K562 (cell line): ENCODE results near the gene PLD5. TPM values are rescaled to one million over a fixed set of nuclear protein-coding genes. Genes with fewer than 3 reads are reported as not detected.

ENCODE experiments used
- ATAC-seq: fragments of 200-7000 bp; cut with Tn5 transposase; 3 replicates; pipeline ENCODE4 v1.9.1; 2020; ENCODE audit warnings: moderate library complexity
- BruUV-seq: library from RNA; stranded (reverse); fragments of 400-500 nt; replicated peaks from 2 replicates; lab custom pipeline; 2021; lab: Mats Ljungman, UMichigan
- CTCF ChIA-PET: fragments of 300-600 bp; formaldehyde crosslinking; extraction: SDS; loops from one replicate; lab custom pipeline; 2021; ENCODE audit warnings: low intra/inter-chr PET ratio; lab: Yijun Ruan, JAX
- POLR2A ChIA-PET: fragments of 300-600, 350-650 bp; sonication (Branson Sonifier 250); formaldehyde crosslinking; extraction: SDS; loops from one replicate; lab custom pipeline; 2021; ENCODE audit warnings: antibody characterized with exemption, inconsistent platforms; lab: Yijun Ruan, JAX
- DNase-seq, 4 experiments: peaks; one replicate each; pipeline versions ENCODE4 v3.0.0 to v3.0.0-alpha.2; 2011 to 2018; ENCODE audit warnings: low spot score in 3 of 4, mixed read lengths in 3 of 4; ENCODE audit errors: extremely low read depth in 1 of 4
- FAIRE-seq: peaks from 2 replicates; lab custom pipeline; 2011; peaks lifted over from hg19 to GRCh38; lab: Jason Lieb, UNC
- H2AFZ ChIP-seq: 2 replicates; pipeline ENCODE4 v1.6.0; 2011; ENCODE audit warnings: low read depth, low read length, control low read depth, inconsistent platforms
- H3K27ac ChIP-seq: fragments of 200-600 bp; 3 replicates; pipeline ENCODE4 v1.8.0; 2011; ENCODE audit warnings: low read depth, mild to moderate bottlenecking, control low read depth, inconsistent platforms, low read length, moderate library complexity, mixed read lengths; ENCODE audit errors: extremely low read depth
- H3K27me3 ChIP-seq, 2 experiments: fragments of 300-600 bp in 1 of 2; 2 replicates in 1 of 2; 3 replicates in 1 of 2; pipeline versions ENCODE4 v1.6.0 to v1.8.0; 2011; ENCODE audit warnings: inconsistent platforms in 2 of 2, low read length in 2 of 2, mild to moderate bottlenecking in 1 of 2, mixed read lengths in 1 of 2, moderate library complexity in 1 of 2; ENCODE audit not compliant: control insufficient read depth in 2 of 2, insufficient read depth in 2 of 2
- H3K36me3 ChIP-seq: fragments of 300-600 bp; 3 replicates; pipeline ENCODE4 v1.8.0; 2011; ENCODE audit warnings: mild to moderate bottlenecking, low read length, inconsistent platforms; ENCODE audit not compliant: control insufficient read depth, insufficient read depth
- H3K4me1 ChIP-seq, 2 experiments: fragments of 200-600 bp in 1 of 2; replicated peaks in 1 of 2; 2 replicates in 1 of 2; 3 replicates in 1 of 2; pipeline versions ENCODE4 v1.5.1 to v1.8.0; 2011; ENCODE audit warnings: inconsistent platforms in 2 of 2, low read length in 2 of 2, mild to moderate bottlenecking in 1 of 2, mixed read lengths in 1 of 2, moderate library complexity in 1 of 2; ENCODE audit not compliant: control insufficient read depth in 2 of 2, insufficient read depth in 2 of 2
- H3K4me2 ChIP-seq: 2 replicates; pipeline ENCODE4 v1.6.1; 2011; ENCODE audit warnings: low read length, control low read depth, inconsistent platforms, mixed read lengths; ENCODE audit not compliant: insufficient read depth
- H3K4me3 ChIP-seq: fragments of 200-600 bp; sonication (generic), shearing (Covaris generic); 2 replicates; pipeline ENCODE4 v1.5.1; 2016; ENCODE audit warnings: control low read depth, inconsistent platforms
- H3K79me2 ChIP-seq: fragments of 200-600 bp; 3 replicates; pipeline ENCODE4 v1.8.0; 2011; ENCODE audit warnings: low read length, inconsistent platforms; ENCODE audit not compliant: control insufficient read depth, insufficient read depth
- H3K9ac ChIP-seq, 2 experiments: 2 replicates each; pipeline versions ENCODE4 v1.6.0 to v1.6.1; 2011; ENCODE audit warnings: low read depth in 2 of 2, low read length in 2 of 2, control low read depth in 1 of 2, inconsistent platforms in 1 of 2, mild to moderate bottlenecking in 1 of 2, mixed read lengths in 1 of 2; ENCODE audit not compliant: insufficient read depth in 1 of 2
- H3K9me1 ChIP-seq: one replicate; pipeline ENCODE4 v1.6.0; 2011; ENCODE audit warnings: inconsistent platforms, mild to moderate bottlenecking, low read length, moderate library complexity; ENCODE audit not compliant: control insufficient read depth, insufficient read depth
- H3K9me3 ChIP-seq: replicated peaks from 2 replicates; pipeline ENCODE4 v1.5.1; 2011; ENCODE audit warnings: low read depth, low read length, inconsistent platforms; ENCODE audit not compliant: control insufficient read depth, insufficient read depth
- H4K20me1 ChIP-seq: replicated peaks from 2 replicates; pipeline ENCODE4 v1.6.1; 2011; ENCODE audit warnings: low read length, inconsistent platforms, mixed read lengths; ENCODE audit not compliant: control insufficient read depth, insufficient read depth
- EP400 ChIP-seq: fragments of 450-650 bp; IDR thresholded peaks from 2 replicates; pipeline ENCODE4 v1.6.1; 2017; ENCODE audit warnings: antibody characterized with exemption, mild to moderate bottlenecking, moderate library complexity
- KLF16 ChIP-seq: IDR thresholded peaks from 2 replicates; pipeline ENCODE4 v1.6.1; 2016; ENCODE audit warnings: antibody characterized with exemption
- MEF2D ChIP-seq: conservative IDR thresholded peaks from 2 replicates; pipeline ENCODE4 v1.6.1; 2016; ENCODE audit warnings: low read depth, missing genetic modification characterization, missing compliant biosample characterization
- ZFP91 ChIP-seq: sonication (generic); formaldehyde crosslinking; IDR thresholded peaks from 2 replicates; pipeline ENCODE4 v1.8.0; 2022; ENCODE audit warnings: mild to moderate bottlenecking, missing genetic modification reagents
- WGBS: fragments of 100-300 bp; shearing (Covaris generic); methylation state at CpG from one replicate; pipeline ENCODE4 v1.1.6; 2016; ENCODE audit warnings: low coverage, mixed read lengths; ENCODE audit not compliant: insufficient coverage; ENCODE audit errors: missing lambda C conversion rate; 5-methylcytosine and 5-hydroxymethylcytosine counted together
- in situ Hi-C: fragments of 300-500 bp; cut with MboI; formaldehyde crosslinking; loops from 4 replicates; pipeline ENCODE4 v1.15.0; 2018; ENCODE audit warnings: inconsistent platforms, mixed read lengths
- intact Hi-C: fragments of 100-400 bp; cut with micrococcal nuclease; formaldehyde crosslinking; loops from 2 replicates; pipeline ENCODE4 v1.14.2; 2022
- polyA plus RNA-seq, 8 experiments: library from polyadenylated mRNA; depleted of rRNA in 4 of 8; stranded (reverse) in 5 of 8; unstranded in 3 of 8; fragments of >200 nt; fragmentation: Nextera tagmentation in 2 of 8; fragmentation: Illumina TruSeq in 1 of 8; extraction: Ambion mirVana in 2 of 8; extraction: Trizol in 1 of 8; gene quantifications; 2 replicates each; pipeline versions ENCODE4 v1.2.1 to v1.2.3, GENCODE V29; 2011 to 2014; ENCODE audit warnings: inconsistent platforms in 1 of 8, missing spikeins in 1 of 8
- total RNA-seq, 7 experiments: library from RNA; depleted of rRNA in 6 of 7; stranded (reverse); fragments of >200 nt in 6 of 7; fragmentation: Illumina TruSeq in 2 of 7; extraction: Trizol in 2 of 7; gene quantifications; 2 replicates each; pipeline versions ENCODE4 v1.2.1 to v1.2.3, GENCODE V29; 2011 to 2021; ENCODE audit warnings: low replicate concordance in 1 of 7

PLD5 gene
- total and polyA plus RNA-seq, 9 of the 15 experiments (the other 6 are each of a cell fraction or from before 2014, with no cell fraction given): not detected

GRCh38 chr1:242139442-242139841 lies 385.1 kb downstream of the PLD5 start (continued):
- TF ChIP-seq ZFP91 (no peak), KLF16 (no peak), MEF2D (no peak)

- no peak for ATAC-seq
- H4K20me1 ChIP-seq: no peaks in the 10 kb centered on the region
- H3K4me3 ChIP-seq: no peak overlapping the region
- WGBS: 0% methylated on average over 3 of the region's 3 CpGs
- H2AFZ ChIP-seq: no peak overlapping the region
- no peak overlapping the region for H3K4me2 ChIP-seq
- TF ChIP-seq EP400: no peak
- no peak for DNase-seq
- H3K36me3 ChIP-seq: no peaks in the 10 kb centered on the region
- H3K27ac ChIP-seq: no peak overlapping the region
- BruUV-seq: no TSS peak
- no peaks in the 10 kb centered on the region for H3K9me1 ChIP-seq
- FAIRE-seq: no peak
- H3K27me3 ChIP-seq: no peaks in the 10 kb centered on the region
- ChIA-PET CTCF (interaction anchor here (0.6 kb wide), 1 partner anchor 116 kb away, joined by 4 read pairs; no protein-coding TSS in a partner anchor), POLR2A (no interaction called here)
- H3K4me1 ChIP-seq: no peaks in the 10 kb centered on the region
- no peaks in the 10 kb centered on the region for H3K79me2 ChIP-seq
- no peak overlapping the region for H3K9ac ChIP-seq
- in situ Hi-C loops: no loop called here
- no peaks in the 10 kb centered on the region for H3K9me3 ChIP-seq
- intact Hi-C loops: no loop called here
Measured at GRCh38 chr1:242133796-242134195, 390.7 kb downstream of the PLD5 start.
